ENCODE measurements around the gene CDC14A.

GRCh38 chr1:100552922-100553321 lies 200.6 kb downstream of the CDC14A start:
- TF ChIP-seq CTCF (IDR thresholded peaks at IDR 0.05; ENCODE audit: insufficient read depth, low read depth, low read length): no peak
- no peak for TF ChIP-seq EZH2 (IDR thresholded peaks at IDR 0.05; ENCODE audit: insufficient read depth, low read length)

All from astrocyte (in vitro differentiated cells and primary cell).